Measurements from ENCODE around the gene TF.

- TF ChIP-seq, protein P1, sequence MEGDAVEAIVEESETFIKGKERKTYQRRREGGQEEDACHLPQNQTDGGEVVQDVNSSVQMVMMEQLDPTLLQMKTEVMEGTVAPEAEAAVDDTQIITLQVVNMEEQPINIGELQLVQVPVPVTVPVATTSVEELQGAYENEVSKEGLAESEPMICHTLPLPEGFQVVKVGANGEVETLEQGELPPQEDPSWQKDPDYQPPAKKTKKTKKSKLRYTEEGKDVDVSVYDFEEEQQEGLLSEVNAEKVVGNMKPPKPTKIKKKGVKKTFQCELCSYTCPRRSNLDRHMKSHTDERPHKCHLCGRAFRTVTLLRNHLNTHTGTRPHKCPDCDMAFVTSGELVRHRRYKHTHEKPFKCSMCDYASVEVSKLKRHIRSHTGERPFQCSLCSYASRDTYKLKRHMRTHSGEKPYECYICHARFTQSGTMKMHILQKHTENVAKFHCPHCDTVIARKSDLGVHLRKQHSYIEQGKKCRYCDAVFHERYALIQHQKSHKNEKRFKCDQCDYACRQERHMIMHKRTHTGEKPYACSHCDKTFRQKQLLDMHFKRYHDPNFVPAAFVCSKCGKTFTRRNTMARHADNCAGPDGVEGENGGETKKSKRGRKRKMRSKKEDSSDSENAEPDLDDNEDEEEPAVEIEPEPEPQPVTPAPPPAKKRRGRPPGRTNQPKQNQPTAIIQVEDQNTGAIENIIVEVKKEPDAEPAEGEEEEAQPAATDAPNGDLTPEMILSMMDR (IDR thresholded peaks at IDR 0.05), result no peak
- no peak for TF ChIP-seq RAD21 (IDR thresholded peaks at IDR 0.05; ENCODE audit: low read length)
- TF ChIP-seq RFX5 (IDR thresholded peaks at IDR 0.05; ENCODE audit: low read length), result no peak
Observed at GRCh38 chr3:133840055-133840737, 94.0 kb downstream of the TF start.
